ENCODE data around the gene SORBS2.

GRCh38 chr4:185565696-185566095, 246.3 kb downstream of the SORBS2 start:
- TF ChIP-seq, protein P1, sequence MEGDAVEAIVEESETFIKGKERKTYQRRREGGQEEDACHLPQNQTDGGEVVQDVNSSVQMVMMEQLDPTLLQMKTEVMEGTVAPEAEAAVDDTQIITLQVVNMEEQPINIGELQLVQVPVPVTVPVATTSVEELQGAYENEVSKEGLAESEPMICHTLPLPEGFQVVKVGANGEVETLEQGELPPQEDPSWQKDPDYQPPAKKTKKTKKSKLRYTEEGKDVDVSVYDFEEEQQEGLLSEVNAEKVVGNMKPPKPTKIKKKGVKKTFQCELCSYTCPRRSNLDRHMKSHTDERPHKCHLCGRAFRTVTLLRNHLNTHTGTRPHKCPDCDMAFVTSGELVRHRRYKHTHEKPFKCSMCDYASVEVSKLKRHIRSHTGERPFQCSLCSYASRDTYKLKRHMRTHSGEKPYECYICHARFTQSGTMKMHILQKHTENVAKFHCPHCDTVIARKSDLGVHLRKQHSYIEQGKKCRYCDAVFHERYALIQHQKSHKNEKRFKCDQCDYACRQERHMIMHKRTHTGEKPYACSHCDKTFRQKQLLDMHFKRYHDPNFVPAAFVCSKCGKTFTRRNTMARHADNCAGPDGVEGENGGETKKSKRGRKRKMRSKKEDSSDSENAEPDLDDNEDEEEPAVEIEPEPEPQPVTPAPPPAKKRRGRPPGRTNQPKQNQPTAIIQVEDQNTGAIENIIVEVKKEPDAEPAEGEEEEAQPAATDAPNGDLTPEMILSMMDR (IDR thresholded peaks at IDR 0.05; ENCODE audit: poor library complexity, severe bottlenecking): no peak
- TF ChIP-seq REST (IDR thresholded peaks at IDR 0.05; ENCODE audit: borderline replicate concordance) (no peak), EZH2 (IDR thresholded peaks at IDR 0.05; ENCODE audit: borderline replicate concordance, insufficient read depth, low read length, poor library complexity, severe bottlenecking) (no peak), POLR2AphosphoS5 (IDR thresholded peaks at IDR 0.05) (no peak), TAF1 (IDR thresholded peaks at IDR 0.05; ENCODE audit: low read depth) (no peak)
